NK-92 treated with Interleukin-12 subunit alpha and Interleukin-12 subunit beta, amount 100 ng/mL, for 24 hours (cell line): ENCODE results near the gene TMEM271.

Experiments used
- DNase-seq: peaks from one replicate; lab custom pipeline; 2025; lab: John Stamatoyannopoulos, UW

TMEM271 gene

GRCh38 chr4:532588-533317 lies 43.3 kb downstream of the TMEM271 start:
- DNase-seq, result no peak

- no peak for DNase-seq
These were observed 44.2 kb downstream of the TMEM271 start for GRCh38 chr4:531721-532565.

- DNase-seq, result no peak
These were observed 45.0 kb downstream of the TMEM271 start for GRCh38 chr4:531076-531475.

- no peak for DNase-seq
These were observed 45.9 kb downstream of the TMEM271 start for GRCh38 chr4:530017-530781.

GRCh38 chr4:529563-529962 lies 46.5 kb downstream of the TMEM271 start:
- DNase-seq, result no peak

- no peak for DNase-seq
These were observed 47.3 kb downstream of the TMEM271 start for GRCh38 chr4:528835-529234.

GRCh38 chr4:528296-528695 lies 47.8 kb downstream of the TMEM271 start:
- DNase-seq, result no peak

- DNase-seq, result no peak
These were observed 49.1 kb downstream of the TMEM271 start for GRCh38 chr4:526971-527460.

- no peak for DNase-seq
These were observed 49.7 kb downstream of the TMEM271 start for GRCh38 chr4:526189-526909.

- DNase-seq, result no peak
These were observed 50.4 kb downstream of the TMEM271 start for GRCh38 chr4:525660-526059.

GRCh38 chr4:524196-524595 lies 51.9 kb downstream of the TMEM271 start:
- DNase-seq, result no peak
